GM19099 (cell line): ENCODE measurements around the gene CACUL1.

Source experiments
- POLR2A ChIP-seq: IDR thresholded peaks from 3 replicates; pipeline ENCODE4 v1.6.1; 2011; ENCODE audit warnings: low read depth; ENCODE audit not compliant: insufficient read length; ENCODE audit errors: extremely low read depth

The CACUL1 gene

GRCh38 chr10:118775478-118775877 is 20.7 kb upstream of the CACUL1 start:
- no peak for TF ChIP-seq POLR2A

DNA sequence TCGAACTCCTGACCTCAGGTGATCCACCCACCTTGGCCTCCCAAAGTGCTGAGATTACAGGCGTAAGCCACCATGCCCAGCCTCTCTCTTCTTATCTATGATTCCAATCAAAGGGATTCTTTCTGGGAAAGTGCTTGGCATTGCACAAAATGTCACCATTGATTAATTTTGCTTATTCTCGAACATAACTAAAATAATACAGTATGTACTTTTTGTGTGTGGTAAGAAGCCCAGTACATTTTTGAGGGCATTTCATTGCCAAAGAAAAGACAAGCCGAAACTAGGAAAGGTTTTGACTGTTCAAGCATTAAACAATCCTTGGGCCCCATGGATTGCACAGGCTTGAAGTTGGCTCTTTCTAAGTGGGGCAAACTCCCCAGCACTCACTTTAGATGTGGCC is 18.3 kb upstream of the CACUL1 start:
- no peak for TF ChIP-seq POLR2A

GRCh38 chr10:118771976-118772375 is 17.2 kb upstream of the CACUL1 start:
- no peak for TF ChIP-seq POLR2A

GRCh38 chr10:118769898-118770600 is 15.3 kb upstream of the CACUL1 start:
- TF ChIP-seq POLR2A, result no peak

DNA sequence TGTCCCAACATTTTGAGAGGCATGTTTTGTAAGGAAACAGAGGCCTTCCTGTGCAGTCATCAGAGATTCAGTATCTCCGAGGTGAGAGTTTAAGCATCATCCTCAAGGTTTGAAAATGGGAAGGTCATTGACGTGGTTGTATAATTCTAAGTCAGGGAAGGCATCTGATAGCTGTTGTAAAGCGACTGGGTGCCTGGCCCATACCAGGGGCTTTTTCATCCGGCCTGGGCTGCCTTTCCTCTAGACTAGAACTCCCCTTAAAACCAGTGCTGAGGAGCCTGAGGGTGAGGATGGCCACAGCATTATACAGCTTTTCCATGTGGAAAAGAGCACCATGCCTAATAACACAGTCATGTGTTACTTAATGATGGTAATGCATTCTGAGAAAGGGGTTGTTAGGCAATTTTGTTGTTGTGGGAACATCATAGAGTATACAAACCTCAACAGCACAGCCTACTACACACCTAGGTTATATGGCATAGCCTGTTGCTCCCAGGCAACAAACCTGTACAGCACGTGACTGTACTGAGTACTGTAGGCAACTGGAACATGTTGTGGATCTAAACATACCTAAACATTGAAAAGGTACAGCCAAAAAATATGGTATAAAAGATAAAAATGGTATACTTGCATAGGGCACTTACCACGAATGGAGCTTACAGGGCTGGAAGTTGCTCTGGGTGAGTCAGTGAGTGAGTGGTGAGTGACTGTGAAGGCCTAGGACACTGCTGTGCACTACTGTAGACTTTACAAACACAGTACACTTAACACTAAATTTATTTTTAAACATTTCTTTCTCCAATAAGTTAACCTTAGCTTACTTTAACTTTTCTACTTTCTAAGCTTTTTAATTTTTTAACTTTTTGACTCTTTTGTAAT is 13.5 kb upstream of the CACUL1 start:
- no peak for TF ChIP-seq POLR2A

DNA sequence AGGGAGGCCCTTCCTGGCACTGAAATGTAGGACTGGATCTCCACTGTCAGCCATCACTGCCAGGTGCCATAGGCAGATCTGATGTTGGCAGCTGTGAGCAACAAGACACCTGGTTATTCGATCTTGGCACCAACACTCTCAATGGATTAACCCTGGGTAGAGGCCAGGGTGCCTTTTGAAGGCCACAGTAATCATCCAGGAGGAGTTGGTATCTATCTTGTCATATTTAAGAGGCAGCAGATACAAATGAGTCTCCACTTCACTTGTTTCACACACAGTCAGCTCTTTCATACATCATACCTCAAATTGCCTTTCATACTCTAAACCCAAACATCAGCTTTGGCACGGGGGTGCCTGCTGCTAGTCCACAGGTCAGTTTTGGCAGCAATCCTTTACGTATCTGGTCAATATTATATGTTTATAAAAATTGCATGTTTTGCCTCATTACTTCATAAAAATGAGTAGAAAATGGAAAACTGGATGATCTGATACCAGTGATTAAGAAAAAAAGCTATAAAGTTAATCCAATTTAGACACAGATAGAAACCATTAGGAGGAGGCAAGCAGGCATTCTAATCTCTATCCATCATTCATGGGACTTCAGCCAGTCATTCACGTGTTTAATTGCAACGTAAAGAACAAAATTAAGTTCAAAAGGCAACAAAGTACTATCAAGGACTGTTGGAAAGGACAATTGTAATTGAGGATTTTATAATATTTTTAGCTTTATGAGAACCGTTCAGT is 12.7 kb upstream of the CACUL1 start:
- no peak for TF ChIP-seq POLR2A

DNA sequence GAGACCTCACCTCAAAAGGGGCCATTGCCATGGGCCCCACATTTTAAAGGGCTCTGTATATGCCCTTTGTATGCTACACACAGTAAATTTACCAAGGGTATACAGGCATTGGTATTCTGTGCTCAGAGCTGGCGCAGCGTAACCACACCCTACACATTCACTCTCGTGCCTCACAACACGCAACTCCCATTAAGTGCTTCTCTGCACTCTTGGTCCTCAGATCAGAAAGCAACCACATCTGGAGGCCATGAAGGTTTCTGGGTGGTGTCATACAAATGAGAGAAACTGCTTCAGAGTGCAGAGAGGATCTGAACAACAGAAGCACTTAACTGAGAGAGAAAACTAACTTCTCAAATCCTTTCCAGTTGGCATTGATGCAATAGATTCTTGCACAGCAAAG is 9.4 kb upstream of the CACUL1 start:
- TF ChIP-seq POLR2A, result no peak

GRCh38 chr10:118763202-118763988 is 8.6 kb upstream of the CACUL1 start:
- TF ChIP-seq POLR2A, result no peak

DNA sequence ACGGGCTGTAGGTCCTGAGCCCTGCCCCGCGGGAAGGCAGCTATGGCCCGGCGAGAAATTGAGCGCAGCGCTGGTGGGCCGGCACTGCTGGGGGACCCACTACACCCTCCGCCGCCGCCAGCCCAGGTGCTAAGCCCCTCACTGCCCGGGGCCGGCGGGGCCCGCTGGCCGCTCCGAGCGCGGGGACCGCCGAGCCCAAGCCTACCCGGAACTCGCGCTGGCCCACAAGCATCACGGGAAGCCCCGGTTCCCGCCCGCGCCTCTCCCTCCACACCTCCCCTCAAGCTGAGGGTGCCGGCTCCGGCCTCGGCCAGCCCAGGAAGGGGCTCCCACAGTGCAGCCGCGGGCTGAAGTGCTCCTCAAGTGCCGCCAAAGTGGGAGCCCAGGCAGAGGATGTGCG is 5.5 kb upstream of the CACUL1 start:
- no peak for TF ChIP-seq POLR2A

- no peak for TF ChIP-seq POLR2A
Measured at GRCh38 chr10:118758449-118758848, 3.7 kb upstream of the CACUL1 start.

- no peak for TF ChIP-seq POLR2A
Measured at GRCh38 chr10:118754229-118754555, 578 bp downstream of the CACUL1 start.

DNA sequence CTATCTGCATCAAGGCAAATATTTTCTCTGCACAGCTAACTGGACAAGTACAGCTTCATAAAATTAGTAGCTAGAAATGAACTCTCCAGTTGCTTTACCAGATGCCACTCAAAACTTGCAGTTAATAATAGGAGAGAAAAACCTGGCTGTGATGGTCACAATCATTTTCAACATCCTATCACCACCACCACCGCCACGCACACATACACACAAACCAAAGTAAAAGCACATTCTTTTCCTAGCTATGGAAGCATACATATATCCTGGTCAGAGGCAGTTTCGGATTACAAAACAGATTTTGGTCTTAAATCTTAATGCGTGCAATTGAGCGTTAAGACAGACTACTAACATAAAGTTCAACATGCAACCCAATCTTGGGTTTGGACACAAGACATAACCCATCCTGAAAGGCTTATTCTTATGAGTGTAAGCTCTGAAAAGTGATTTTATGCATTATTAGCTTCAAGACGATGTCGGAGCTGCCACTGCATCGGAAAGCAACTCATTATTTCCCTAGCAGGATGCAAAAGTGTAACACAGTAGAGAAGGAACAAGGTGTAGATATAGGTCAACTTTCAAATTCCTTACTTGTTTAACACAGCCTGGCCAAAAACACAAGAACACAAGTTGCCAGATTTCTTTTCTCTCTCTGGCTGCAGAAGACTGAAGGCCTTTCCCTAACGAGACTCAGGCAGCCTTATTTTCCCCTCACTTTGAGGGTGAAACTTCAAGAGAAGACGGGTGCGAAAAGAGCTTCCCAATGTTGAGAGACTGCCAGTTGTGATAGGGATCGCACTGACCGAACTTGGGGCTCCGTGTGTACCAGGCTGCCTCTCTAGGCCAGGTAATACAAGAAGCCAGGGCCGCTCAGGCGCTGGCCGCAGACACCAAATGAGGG is 1.2 kb downstream of the CACUL1 start:
- no peak for TF ChIP-seq POLR2A

DNA sequence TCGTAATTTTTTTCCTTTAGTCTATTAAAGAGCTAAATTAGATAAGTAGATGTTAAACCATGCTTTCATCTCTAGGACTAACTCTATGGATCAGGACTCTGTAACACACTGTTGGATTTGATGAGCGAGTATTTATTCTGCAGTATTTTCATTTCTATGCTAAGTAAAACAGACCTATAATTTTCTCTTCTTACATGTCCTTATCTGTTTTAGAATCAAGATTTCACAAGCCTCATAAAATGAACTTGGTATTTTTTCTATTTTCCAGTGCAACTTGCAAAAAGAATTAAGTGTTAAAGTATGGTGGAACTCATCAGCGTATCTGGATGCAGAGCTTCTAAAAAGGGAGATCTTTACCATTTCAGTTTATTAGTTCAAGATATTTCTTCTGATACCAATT is 2.4 kb downstream of the CACUL1 start:
- TF ChIP-seq POLR2A, result no peak

GRCh38 chr10:118751265-118751664 is 3.5 kb downstream of the CACUL1 start:
- TF ChIP-seq POLR2A, result no peak
